Panc1 (cell line): Measurements from ENCODE around the gene CEP170B. TPM values are rescaled to one million over a fixed set of nuclear protein-coding genes. Genes with fewer than 3 reads are reported as not detected.
A peak's percentile ranks its signal among the peaks of the same experiment; 100 is the strongest.

Experiments used
- ATAC-seq: fragments of 200-7000 bp; cut with Tn5 transposase; 2 replicates; pipeline ENCODE4 v1.9.1; 2020; ENCODE audit warnings: mild to moderate bottlenecking, moderate library complexity
- BruUV-seq: library from RNA; stranded (reverse); fragments of 400-500 nt; replicated peaks from 2 replicates; lab custom pipeline; 2021; lab: Mats Ljungman, UMichigan
- CTCF ChIA-PET: fragments of 300-600 bp; sonication (Branson Sonifier 250); formaldehyde crosslinking; loops from one replicate; lab custom pipeline; 2022; ENCODE audit warnings: antibody characterized with exemption; lab: Charles Lee
- POLR2A ChIA-PET: fragments of 300-600 bp; sonication (Branson Sonifier 250); formaldehyde crosslinking; loops from one replicate; lab custom pipeline; 2022; ENCODE audit warnings: antibody characterized with exemption; lab: Charles Lee
- DNase-seq: peaks from one replicate; pipeline ENCODE4 v3.0.0-alpha.2; 2010; ENCODE audit warnings: low read depth, low spot score
- H3K27ac ChIP-seq: 2 replicates; pipeline ENCODE4 v1.5.1; 2011; ENCODE audit warnings: mild to moderate bottlenecking, low read length, inconsistent platforms
- H3K27me3 ChIP-seq: fragments of 200-500 bp; sonication (Bioruptor generic); 2 replicates; pipeline ENCODE4 v1.6.0; 2014; ENCODE audit warnings: low read length, inconsistent platforms; ENCODE audit not compliant: control insufficient read depth, insufficient read depth
- H3K36me3 ChIP-seq: fragments of 200-500 bp; sonication (Bioruptor generic); 2 replicates; pipeline ENCODE4 v1.5.1; 2014; ENCODE audit warnings: inconsistent platforms, mild to moderate bottlenecking, low read length, moderate library complexity; ENCODE audit not compliant: control insufficient read depth, insufficient read depth
- H3K4me1 ChIP-seq: 2 replicates; pipeline ENCODE4 v1.5.1; 2011; ENCODE audit warnings: inconsistent platforms, mild to moderate bottlenecking, low read length, moderate library complexity; ENCODE audit not compliant: control insufficient read depth, insufficient read depth
- H3K4me3 ChIP-seq, 2 experiments: 2 replicates each; pipeline ENCODE4 v1.5.1; 2011 to 2012; ENCODE audit warnings: low read depth in 2 of 2, low read length in 2 of 2, mild to moderate bottlenecking in 2 of 2, inconsistent platforms in 1 of 2, moderate library complexity in 1 of 2
- H3K9me3 ChIP-seq: fragments of 200-500 bp; sonication (Bioruptor generic); 2 replicates; pipeline ENCODE4 v1.5.1; 2014; ENCODE audit warnings: low read depth, mild to moderate bottlenecking, inconsistent platforms, low read length, moderate library complexity; ENCODE audit not compliant: control insufficient read depth, insufficient read depth
- CTCF ChIP-seq: fragments of 450-650 bp; IDR thresholded peaks from 2 replicates; pipeline ENCODE4 v1.5.1; 2017; ENCODE audit warnings: mild to moderate bottlenecking
- POLR2AphosphoS5 ChIP-seq: IDR thresholded peaks from 2 replicates; pipeline ENCODE4 v1.6.1; 2012; ENCODE audit warnings: mild to moderate bottlenecking, low read depth, low read length, moderate library complexity
- SIN3A ChIP-seq: IDR thresholded peaks from 2 replicates; pipeline ENCODE4 v1.6.1; 2012; ENCODE audit warnings: low read depth, mild to moderate bottlenecking, low read length, moderate library complexity, borderline replicate concordance; ENCODE audit not compliant: insufficient read depth
- TCF7L2 ChIP-seq: IDR thresholded peaks from 2 replicates; pipeline ENCODE4 v1.6.1; 2011; ENCODE audit warnings: mild to moderate bottlenecking, low read depth, low read length, inconsistent platforms
- in situ Hi-C: cut with HindIII; loops from 2 replicates; pipeline ENCODE4 v1.10.0; 2016; ENCODE audit warnings: low sequenced_read_pairs, low pct_unique_long_range_greater_than_20kb
- intact Hi-C: fragments of 100-400 bp; cut with micrococcal nuclease; formaldehyde crosslinking; loops from one replicate; pipeline ENCODE4 v1.10.0; 2022; ENCODE audit not compliant: unreplicated experiment
- total RNA-seq: library from RNA; stranded (reverse); gene quantifications from one replicate; pipeline ENCODE4 v1.2.1, GENCODE V29; 2021; ENCODE audit not compliant: unreplicated experiment
- TF ChIP-seq, protein P1 (sequence below), 2 experiments: IDR thresholded peaks; 2 replicates each; pipeline ENCODE4 v1.6.1; 2011 to 2012; ENCODE audit warnings: low read depth in 2 of 2, control low read depth in 1 of 2, low read length in 1 of 2, mild to moderate bottlenecking in 1 of 2, moderate library complexity in 1 of 2; ENCODE audit not compliant: insufficient read depth in 1 of 2

Gene CEP170B
- total RNA-seq, 1 experiment from 2014 or later: 17.8 TPM

DNA sequence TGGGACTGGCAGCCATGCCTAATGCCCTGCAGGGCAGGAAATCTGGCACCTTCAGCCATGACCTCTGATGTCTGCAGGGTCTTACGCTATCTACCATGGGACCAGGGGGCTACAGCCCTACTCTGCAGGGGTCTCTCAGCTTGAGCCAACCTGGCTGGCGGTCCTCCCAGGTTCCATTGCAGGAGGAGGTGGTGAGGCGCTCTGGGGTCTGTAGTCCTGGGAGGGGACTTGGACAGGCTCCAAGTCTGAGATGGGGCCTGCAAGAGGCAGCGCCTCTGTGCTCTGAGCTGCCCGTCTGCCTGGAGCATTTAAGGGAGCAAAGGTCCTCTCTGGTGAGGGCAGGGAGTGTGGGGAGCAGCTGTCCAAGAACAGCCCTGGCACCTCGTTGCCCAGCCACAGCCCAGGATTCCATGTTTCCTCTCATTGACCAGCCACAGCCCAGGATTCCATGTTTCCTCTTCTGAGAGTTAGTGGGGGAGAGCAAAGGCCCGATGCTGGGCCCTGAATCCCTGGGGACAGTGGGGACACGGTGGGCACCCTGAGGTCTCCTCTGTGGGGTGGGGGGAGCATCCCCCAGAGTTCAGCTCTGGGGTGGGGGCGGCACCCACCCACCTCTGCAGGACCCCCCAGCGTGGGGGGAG lies 60.3 kb downstream of the CEP170B start:
- no peaks in the 10 kb centered on the region for H3K9me3 ChIP-seq
- POLR2A ChIA-PET: interaction anchor here (0.7 kb wide), 1 partner anchor 16 kb away, joined by 3 read pairs; no protein-coding TSS in a partner anchor
- intact Hi-C loops: no loop called here
- ATAC-seq (no peak), DNase-seq (no peak)
- in situ Hi-C loops: no loop called here
- no peak for TF ChIP-seq TCF7L2
- TF ChIP-seq SIN3A: no peak
- no peak for TF ChIP-seq CTCF
- TF ChIP-seq POLR2AphosphoS5: no peak
- TF ChIP-seq, protein P1, sequence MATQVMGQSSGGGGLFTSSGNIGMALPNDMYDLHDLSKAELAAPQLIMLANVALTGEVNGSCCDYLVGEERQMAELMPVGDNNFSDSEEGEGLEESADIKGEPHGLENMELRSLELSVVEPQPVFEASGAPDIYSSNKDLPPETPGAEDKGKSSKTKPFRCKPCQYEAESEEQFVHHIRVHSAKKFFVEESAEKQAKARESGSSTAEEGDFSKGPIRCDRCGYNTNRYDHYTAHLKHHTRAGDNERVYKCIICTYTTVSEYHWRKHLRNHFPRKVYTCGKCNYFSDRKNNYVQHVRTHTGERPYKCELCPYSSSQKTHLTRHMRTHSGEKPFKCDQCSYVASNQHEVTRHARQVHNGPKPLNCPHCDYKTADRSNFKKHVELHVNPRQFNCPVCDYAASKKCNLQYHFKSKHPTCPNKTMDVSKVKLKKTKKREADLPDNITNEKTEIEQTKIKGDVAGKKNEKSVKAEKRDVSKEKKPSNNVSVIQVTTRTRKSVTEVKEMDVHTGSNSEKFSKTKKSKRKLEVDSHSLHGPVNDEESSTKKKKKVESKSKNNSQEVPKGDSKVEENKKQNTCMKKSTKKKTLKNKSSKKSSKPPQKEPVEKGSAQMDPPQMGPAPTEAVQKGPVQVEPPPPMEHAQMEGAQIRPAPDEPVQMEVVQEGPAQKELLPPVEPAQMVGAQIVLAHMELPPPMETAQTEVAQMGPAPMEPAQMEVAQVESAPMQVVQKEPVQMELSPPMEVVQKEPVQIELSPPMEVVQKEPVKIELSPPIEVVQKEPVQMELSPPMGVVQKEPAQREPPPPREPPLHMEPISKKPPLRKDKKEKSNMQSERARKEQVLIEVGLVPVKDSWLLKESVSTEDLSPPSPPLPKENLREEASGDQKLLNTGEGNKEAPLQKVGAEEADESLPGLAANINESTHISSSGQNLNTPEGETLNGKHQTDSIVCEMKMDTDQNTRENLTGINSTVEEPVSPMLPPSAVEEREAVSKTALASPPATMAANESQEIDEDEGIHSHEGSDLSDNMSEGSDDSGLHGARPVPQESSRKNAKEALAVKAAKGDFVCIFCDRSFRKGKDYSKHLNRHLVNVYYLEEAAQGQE (IDR thresholded peaks at IDR 0.05; ENCODE audit: insufficient read depth in 1 of 2, low read depth in 2 of 2, low read length in 1 of 2): no peak
- no peaks in the 10 kb centered on the region; the same call in 1 of the 2 replicates for H3K4me1 ChIP-seq
- no peaks in the 10 kb centered on the region for H3K27me3 ChIP-seq
- H3K4me3 ChIP-seq: no peak overlapping the region
- H3K36me3 ChIP-seq: no peaks in the 10 kb centered on the region
- no peak overlapping the region for H3K27ac ChIP-seq
- CTCF ChIA-PET: interaction anchor here (0.5 kb wide), 1 partner anchor 50 kb away, joined by 3 read pairs; no protein-coding TSS in a partner anchor
- no TSS peak for BruUV-seq

GRCh38 chr14:104925855-104926609 lies 61.0 kb downstream of the CEP170B start:
- H3K4me1 ChIP-seq: no peaks in the 10 kb centered on the region; the same call in 1 of the 2 replicates
- no peaks in the 10 kb centered on the region for H3K27me3 ChIP-seq
- intact Hi-C loops: no loop called here
- TF ChIP-seq SIN3A: no peak
- TF ChIP-seq CTCF: no peak
- TF ChIP-seq TCF7L2: no peak
- TF ChIP-seq, protein P1 (IDR thresholded peaks at IDR 0.05; ENCODE audit: insufficient read depth in 1 of 2, low read depth in 2 of 2, low read length in 1 of 2): no peak
- no peak for TF ChIP-seq POLR2AphosphoS5
- no peak overlapping the region for H3K27ac ChIP-seq
- ChIA-PET CTCF (no interaction called here), POLR2A (interaction anchor here (0.7 kb wide), 1 partner anchor 17 kb away, joined by 3 read pairs; no protein-coding TSS in a partner anchor)
- in situ Hi-C loops: no loop called here
- no peak for DNase-seq
- ATAC-seq: peak; percentile 31; the same call in 1 of the 2 replicates
- H3K36me3 ChIP-seq: no peaks in the 10 kb centered on the region
- no TSS peak for BruUV-seq
- no peak overlapping the region for H3K4me3 ChIP-seq
- no peaks in the 10 kb centered on the region for H3K9me3 ChIP-seq
